ENCODE measurements around the gene GSK3A.

- TF ChIP-seq TAF1 (IDR thresholded peaks at IDR 0.05; ENCODE audit: low read depth, low read length) (no peak), POLR2AphosphoS5 (IDR thresholded peaks at IDR 0.05; ENCODE audit: low read depth, low read length) (no peak), POLR2A (IDR thresholded peaks at IDR 0.05; ENCODE audit: low read depth, low read length) (no peak), SPI1 (IDR thresholded peaks at IDR 0.05; ENCODE audit: low read depth, low read length) (no peak), POU2F2 (IDR thresholded peaks at IDR 0.05; ENCODE audit: low read depth, low read length) (no peak)
Measured at GRCh38 chr19:42200116-42200715, 42.2 kb downstream of the GSK3A start.

All from GM12891 (cell line).